Kidney epithelial cell (primary cell): ENCODE data around the gene XCR1. TPM values are rescaled to one million over a fixed set of nuclear protein-coding genes. Genes with fewer than 3 reads are reported as not detected.
A peak's percentile ranks its signal among the peaks of the same experiment; 100 is the strongest.
"Not testable (repeated sequence)": the region's sequence is repeated elsewhere in the genome, so short reads cannot be mapped to it uniquely, and the experiment has no call there.

Source experiments
- DNase-seq: peaks from one replicate; pipeline ENCODE4 v3.0.0-alpha.2; 2010; ENCODE audit warnings: low read depth
- H3K27me3 ChIP-seq: 2 replicates; pipeline ENCODE4 v1.6.0; 2011; ENCODE audit warnings: low read length; ENCODE audit not compliant: control insufficient read depth, insufficient read depth
- H3K36me3 ChIP-seq: 2 replicates; pipeline ENCODE4 v1.5.1; 2011; ENCODE audit warnings: low read length; ENCODE audit not compliant: control insufficient read depth, insufficient read depth
- H3K4me3 ChIP-seq: 2 replicates; pipeline ENCODE4 v1.5.1; 2011; ENCODE audit warnings: low read depth, mild to moderate bottlenecking, control low read depth, low read length
- total RNA-seq: library from RNA; depleted of rRNA; stranded (reverse); fragments of >200 nt; gene quantifications from 2 replicates; pipeline ENCODE4 v1.2.3, GENCODE V29; 2015
- TF ChIP-seq, protein P1 (sequence below): IDR thresholded peaks from 2 replicates; pipeline ENCODE4 v1.5.1; 2011; ENCODE audit warnings: mild to moderate bottlenecking, moderate library complexity, low read length, control low read depth, inconsistent platforms; ENCODE audit not compliant: insufficient read depth, poor library complexity, severe bottlenecking

Gene XCR1
- total RNA-seq, 1 donor from 2014 or later = not detected

DNA sequence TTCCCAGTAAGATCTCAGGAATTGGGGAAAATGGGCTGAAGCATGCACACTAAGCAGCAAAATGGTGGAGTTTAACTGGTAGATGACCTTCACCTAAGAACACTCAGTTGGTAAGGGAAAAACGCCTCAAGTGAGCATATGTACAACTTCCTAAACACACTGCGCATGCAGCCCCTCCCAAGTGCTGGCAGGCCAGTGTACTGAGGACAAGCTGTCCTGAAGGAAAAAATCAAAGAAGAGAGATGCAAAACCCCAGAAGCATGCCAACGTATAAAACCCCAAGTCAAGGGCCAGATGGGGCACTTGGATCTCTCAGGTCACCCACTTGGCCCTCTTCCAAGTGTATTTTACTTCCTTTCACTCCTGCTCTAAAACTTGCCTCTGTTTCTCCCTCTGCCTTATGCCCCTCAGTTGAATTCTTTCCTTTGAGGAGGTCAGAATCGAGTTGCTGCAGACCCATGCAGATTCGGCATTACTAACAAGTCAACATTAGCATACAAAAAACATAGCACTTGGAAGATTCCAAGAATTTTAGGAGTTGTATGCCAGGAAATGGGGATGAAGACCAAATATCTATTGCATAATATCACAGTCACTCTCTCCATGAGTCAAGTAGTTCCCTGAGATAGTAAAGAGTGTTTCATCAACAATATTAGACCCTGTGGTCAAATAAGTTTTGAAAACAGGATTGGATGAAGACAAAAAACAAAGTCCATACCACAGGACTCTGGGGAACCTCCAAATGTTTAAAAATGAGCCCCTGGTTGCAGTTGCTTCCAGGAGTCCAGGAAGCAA, 20.8 kb downstream of the XCR1 start:
- no peaks in the 10 kb centered on the region for H3K27me3 ChIP-seq
- no peaks in the 10 kb centered on the region for H3K36me3 ChIP-seq
- no peak overlapping the region for H3K4me3 ChIP-seq
- TF ChIP-seq, protein P1, sequence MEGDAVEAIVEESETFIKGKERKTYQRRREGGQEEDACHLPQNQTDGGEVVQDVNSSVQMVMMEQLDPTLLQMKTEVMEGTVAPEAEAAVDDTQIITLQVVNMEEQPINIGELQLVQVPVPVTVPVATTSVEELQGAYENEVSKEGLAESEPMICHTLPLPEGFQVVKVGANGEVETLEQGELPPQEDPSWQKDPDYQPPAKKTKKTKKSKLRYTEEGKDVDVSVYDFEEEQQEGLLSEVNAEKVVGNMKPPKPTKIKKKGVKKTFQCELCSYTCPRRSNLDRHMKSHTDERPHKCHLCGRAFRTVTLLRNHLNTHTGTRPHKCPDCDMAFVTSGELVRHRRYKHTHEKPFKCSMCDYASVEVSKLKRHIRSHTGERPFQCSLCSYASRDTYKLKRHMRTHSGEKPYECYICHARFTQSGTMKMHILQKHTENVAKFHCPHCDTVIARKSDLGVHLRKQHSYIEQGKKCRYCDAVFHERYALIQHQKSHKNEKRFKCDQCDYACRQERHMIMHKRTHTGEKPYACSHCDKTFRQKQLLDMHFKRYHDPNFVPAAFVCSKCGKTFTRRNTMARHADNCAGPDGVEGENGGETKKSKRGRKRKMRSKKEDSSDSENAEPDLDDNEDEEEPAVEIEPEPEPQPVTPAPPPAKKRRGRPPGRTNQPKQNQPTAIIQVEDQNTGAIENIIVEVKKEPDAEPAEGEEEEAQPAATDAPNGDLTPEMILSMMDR = no peak
- DNase-seq = no peak

DNA sequence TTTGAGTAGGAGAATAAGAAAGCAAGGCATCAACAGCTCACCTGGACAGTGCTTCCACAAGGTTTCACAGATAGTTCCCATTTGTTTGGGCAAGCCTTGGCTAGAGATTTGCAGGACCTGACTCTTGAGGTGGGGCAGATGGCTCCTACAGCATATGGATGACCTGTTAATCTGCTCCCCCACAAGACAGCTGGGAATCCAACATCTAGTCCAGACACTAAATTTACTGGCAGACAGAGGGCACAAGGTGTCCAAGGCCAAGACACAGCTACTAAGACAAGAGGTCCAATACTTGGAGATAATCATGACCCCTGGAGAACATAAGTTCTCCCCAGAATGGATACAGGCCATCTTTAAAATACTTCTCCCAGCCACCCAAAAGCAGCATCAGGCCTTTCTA, 23.6 kb downstream of the XCR1 start:
- H3K4me3 ChIP-seq, DNase-seq, H3K27me3 ChIP-seq, H3K36me3 ChIP-seq: not testable (repeated sequence)

DNA sequence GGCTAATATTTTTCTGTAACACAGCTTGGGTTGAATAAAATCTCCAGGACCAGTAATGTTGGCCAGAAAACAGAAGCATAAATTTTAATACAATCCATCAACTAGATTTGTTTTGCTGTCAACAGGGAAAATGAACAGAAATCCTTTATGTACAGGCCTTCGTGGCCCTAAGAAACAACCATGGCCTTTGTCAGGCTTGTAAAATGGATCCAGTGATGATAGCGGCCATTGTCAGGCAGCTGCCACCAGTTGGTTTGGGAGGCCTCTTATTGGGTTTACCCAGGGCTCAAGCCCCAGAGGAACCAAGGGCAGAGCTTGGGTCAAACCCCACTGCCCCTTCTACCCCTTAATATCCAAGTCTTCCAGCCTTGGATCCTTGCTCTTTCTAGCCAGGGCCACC, 26.1 kb downstream of the XCR1 start:
- no peaks in the 10 kb centered on the region for H3K27me3 ChIP-seq
- H3K4me3 ChIP-seq = no peak overlapping the region
- no peak for DNase-seq
- TF ChIP-seq, protein P1 = no peak
- H3K36me3 ChIP-seq = no peaks in the 10 kb centered on the region

DNA sequence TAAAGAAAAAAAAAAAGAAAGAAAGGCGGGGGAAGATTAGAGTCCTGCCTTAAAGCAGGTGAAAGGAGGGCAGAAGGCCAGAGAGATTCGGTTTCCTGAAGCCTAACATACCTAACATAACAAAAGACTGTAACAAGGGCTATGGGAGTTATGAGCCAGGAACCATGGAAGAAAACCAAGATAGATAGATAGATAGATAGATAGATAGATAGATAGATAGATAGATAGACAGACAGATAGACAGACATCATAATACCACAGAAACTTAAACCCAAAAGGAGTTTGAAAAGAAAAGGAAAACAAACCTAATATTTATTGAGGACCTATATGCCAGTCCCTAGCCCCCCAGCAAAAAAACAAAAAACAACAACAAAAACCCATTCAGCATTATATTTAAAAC, 29.3 kb downstream of the XCR1 start:
- H3K27me3 ChIP-seq = no peaks in the 10 kb centered on the region
- TF ChIP-seq, protein P1 = no peak
- H3K36me3 ChIP-seq = no peaks in the 10 kb centered on the region
- no peak for DNase-seq
- H3K4me3 ChIP-seq = no peak overlapping the region

DNA sequence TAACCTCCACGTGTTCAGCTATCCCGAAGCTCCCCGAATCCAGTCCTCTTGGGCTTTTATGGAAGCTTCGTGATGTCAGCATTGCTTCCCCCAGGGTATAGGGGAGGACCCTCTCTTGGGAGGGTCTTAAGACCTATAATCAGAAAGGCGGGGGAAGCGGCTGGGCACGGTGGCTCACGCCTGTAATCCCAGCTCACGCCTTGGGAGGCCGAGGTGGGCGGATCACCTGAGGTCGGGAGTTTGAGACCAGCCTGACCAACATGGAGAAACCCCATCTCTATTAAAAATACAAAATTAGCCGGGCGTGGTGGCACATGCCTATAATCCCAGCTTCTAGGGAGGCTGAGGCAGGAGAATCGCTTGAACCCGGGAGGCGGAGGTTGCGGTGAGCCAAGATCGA, 29.8 kb downstream of the XCR1 start:
- H3K4me3 ChIP-seq, H3K27me3 ChIP-seq, H3K36me3 ChIP-seq, DNase-seq: not testable (repeated sequence)

DNA sequence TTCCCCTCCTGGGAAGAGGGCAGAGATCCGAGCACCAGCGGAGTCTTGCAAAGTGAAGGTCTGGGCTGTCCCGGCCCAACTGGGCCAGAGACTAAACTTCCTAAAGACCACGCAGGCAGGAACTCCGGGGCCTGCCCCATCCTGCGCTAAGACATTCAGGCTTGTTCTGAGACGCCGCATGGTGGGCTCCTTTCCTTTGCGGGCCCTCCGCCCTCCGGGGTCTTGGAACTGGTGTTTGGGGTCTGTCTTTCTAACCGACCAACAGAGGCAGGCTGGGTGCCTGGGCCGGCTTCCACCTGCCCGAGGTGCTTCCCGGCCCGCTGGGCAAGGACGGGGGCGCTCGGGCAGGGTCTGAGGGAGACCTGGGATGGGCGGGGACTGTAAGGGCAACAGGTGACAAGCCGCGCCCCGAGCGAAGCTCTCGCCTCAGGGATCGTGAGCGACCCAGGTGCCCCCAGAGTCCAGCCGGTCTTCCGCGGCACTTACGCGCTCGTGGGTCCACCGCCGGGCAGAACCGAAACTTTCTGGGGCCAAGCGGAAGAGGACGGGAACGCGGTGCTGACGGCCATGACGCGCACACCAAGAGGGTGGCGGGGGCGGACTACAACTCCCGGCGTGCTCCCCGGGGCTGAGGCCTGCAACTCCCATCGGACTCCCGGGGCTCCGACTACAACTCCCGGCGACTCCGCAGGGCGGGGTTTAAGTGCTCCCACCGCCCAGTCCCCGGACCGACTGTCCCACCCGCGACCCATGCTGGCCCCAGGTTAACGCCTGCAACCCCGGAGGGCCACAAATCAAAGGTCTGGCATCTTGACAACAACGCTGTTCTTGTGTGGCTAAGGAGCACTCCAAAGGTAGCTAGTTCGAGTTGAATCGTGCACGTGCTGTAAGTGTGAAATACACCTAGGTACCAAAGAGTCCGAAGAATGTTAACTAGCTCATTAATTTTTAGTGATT, 31.8 kb downstream of the XCR1 start, which contains the start of gene FYCO1:
Gene FYCO1, minus strand, starts transcription at position 589 of the 957 bp plus-strand sequence. CDS start 10,914 bp downstream, outside the sequence.
- TF ChIP-seq, protein P1 = no peak

More for the DNA sequence above, 31.8 kb downstream of the XCR1 start, which contains the start of gene FYCO1:
- Histone ChIP-seq H3K4me3 (peak within 1 kb of the TSS; percentile 77), H3K27me3 (no peaks in the 10 kb centered on the region), H3K36me3 (no peaks in the 10 kb centered on the region)
- DNase-seq = peak; percentile 63
